PC-9 (cell line): ENCODE data around the gene CCDC124.

ENCODE experiments used
- EZH2 ChIP-seq: fragments of 200-600 bp; sonication (generic); IDR thresholded peaks from 2 replicates; pipeline ENCODE4 v1.8.0; 2017; ENCODE audit warnings: antibody characterized with exemption, low read depth
- TF ChIP-seq, protein P1 (sequence below): fragments of 200-600 bp; sonication (generic); conservative IDR thresholded peaks from 2 replicates; pipeline ENCODE4 v1.6.1; 2017; ENCODE audit warnings: mixed run types, antibody characterized with exemption, mild to moderate bottlenecking, moderate library complexity

DNA sequence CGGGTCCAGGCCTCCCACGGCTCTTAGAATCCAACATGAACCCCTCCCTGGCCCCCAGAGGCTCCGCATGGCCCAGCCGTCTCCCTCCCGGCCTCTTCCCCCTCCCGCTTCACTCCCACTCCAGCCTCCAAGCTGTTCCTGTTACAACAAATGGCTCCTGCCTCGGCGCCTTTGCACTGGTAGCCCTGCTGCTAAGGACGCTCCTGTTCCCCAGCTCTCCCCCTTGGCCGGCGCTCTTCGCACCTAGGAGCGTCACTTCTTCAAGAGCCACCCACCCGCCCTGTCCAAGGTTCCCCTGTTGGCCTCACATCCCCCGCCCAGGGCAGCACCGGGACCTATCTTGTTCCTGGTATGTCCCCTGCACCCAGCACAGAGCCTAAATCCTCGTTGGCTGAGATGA, 9.4 kb downstream of the CCDC124 start:
- TF ChIP-seq, protein P1, sequence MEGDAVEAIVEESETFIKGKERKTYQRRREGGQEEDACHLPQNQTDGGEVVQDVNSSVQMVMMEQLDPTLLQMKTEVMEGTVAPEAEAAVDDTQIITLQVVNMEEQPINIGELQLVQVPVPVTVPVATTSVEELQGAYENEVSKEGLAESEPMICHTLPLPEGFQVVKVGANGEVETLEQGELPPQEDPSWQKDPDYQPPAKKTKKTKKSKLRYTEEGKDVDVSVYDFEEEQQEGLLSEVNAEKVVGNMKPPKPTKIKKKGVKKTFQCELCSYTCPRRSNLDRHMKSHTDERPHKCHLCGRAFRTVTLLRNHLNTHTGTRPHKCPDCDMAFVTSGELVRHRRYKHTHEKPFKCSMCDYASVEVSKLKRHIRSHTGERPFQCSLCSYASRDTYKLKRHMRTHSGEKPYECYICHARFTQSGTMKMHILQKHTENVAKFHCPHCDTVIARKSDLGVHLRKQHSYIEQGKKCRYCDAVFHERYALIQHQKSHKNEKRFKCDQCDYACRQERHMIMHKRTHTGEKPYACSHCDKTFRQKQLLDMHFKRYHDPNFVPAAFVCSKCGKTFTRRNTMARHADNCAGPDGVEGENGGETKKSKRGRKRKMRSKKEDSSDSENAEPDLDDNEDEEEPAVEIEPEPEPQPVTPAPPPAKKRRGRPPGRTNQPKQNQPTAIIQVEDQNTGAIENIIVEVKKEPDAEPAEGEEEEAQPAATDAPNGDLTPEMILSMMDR = no peak
- TF ChIP-seq EZH2 = no peak
